Peyer's patch (tissue), 4 donors: ENCODE data around the gene MGARP.

ENCODE experiments used
- POLR2A ChIP-seq, 2 donors: fragments of 450-650 bp; IDR thresholded peaks; one replicate each; pipeline ENCODE4 v1.5.1; 2017; ENCODE audit warnings: antibody characterized with exemption in 2 of 2, mild to moderate bottlenecking in 2 of 2, moderate library complexity in 2 of 2
- TF ChIP-seq, protein P1 (sequence below), 6 experiments: fragments of 450-650 bp in 4 of 6; fragments of 200-600 bp in 2 of 6; sonication (generic) in 1 of 6; IDR thresholded peaks; one replicate each; pipeline ENCODE4 v1.5.1; 2017 to 2019; ENCODE audit warnings: antibody characterized with exemption in 6 of 6, mild to moderate bottlenecking in 3 of 6, moderate library complexity in 1 of 6

DNA sequence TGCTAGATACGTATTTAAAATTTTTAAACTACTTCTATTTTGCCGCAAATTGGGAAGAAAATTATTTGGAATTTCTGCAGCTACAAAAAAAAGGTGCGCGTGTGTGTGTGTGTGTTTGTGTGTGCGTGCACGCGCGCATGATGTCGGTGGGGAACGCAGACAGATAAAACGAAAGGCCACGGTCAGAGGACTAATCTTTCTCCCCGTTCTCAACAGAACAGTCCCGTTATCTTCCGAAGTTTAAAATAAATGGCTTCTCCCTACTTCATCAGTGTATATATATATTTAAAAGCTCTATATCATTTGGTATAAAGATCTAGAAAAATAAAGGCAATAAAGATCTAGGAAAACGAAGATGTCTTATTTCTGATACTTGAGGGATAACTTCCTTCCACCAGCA lies 1.5 kb downstream of the MGARP start:
- TF ChIP-seq, protein P1, sequence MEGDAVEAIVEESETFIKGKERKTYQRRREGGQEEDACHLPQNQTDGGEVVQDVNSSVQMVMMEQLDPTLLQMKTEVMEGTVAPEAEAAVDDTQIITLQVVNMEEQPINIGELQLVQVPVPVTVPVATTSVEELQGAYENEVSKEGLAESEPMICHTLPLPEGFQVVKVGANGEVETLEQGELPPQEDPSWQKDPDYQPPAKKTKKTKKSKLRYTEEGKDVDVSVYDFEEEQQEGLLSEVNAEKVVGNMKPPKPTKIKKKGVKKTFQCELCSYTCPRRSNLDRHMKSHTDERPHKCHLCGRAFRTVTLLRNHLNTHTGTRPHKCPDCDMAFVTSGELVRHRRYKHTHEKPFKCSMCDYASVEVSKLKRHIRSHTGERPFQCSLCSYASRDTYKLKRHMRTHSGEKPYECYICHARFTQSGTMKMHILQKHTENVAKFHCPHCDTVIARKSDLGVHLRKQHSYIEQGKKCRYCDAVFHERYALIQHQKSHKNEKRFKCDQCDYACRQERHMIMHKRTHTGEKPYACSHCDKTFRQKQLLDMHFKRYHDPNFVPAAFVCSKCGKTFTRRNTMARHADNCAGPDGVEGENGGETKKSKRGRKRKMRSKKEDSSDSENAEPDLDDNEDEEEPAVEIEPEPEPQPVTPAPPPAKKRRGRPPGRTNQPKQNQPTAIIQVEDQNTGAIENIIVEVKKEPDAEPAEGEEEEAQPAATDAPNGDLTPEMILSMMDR (IDR thresholded peaks at IDR 0.05) = no peak
- no peak for TF ChIP-seq POLR2A (IDR thresholded peaks at IDR 0.05)
